Hematopoietic multipotent progenitor cell treated with erythropoietin and hydrocortisone succinate and interleukin-3 and kit ligand, for 15 days (in vitro differentiated cells): Measurements from ENCODE around the gene PMFBP1.
"Not testable (repeated sequence)": the region's sequence is repeated elsewhere in the genome, so short reads cannot be mapped to it uniquely, and the experiment has no call there.

Experiments used
- DNase-seq: peaks from one replicate; pipeline ENCODE4 v3.0.0-alpha.2; 2015; ENCODE audit warnings: low spot score

Gene PMFBP1

DNA sequence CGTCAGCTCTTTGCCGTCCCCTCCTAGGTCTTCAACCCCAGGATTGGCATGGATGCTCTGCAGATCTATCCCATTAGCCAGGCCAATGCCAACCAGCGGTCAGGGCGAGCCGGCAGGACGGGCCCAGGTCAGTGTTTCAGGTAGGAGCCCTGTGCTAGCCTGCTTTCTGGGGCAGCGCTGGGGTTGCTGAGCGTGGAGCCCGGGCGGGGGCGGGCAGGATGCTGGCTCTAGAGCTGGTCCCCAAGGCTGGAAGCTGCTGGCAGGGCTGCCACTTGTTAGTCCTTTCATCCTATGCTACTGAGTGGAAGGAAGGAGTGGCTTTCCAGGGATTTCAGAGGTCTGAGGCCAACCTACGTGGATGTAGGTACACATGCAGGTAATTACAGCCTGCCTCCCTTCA is 66.0 kb downstream of the PMFBP1 start:
- no peak for DNase-seq

DNA sequence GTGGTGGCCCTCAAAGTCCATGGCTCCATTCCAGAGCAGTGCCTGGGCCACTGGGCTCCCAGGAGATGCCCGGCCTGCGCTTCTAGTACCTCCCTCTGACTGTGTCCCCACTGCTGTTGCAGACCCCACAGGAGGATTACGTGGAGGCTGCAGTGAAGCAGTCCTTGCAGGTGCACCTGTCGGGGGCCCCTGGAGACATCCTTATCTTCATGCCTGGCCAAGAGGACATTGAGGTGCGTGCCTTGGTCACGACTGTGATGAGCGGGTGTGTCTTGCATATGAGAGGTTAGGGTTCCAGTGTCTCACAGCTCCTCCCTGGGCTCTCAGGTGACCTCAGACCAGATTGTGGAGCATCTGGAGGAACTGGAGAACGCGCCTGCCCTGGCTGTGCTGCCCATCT is 67.0 kb downstream of the PMFBP1 start:
- DNase-seq, result no peak

DNA sequence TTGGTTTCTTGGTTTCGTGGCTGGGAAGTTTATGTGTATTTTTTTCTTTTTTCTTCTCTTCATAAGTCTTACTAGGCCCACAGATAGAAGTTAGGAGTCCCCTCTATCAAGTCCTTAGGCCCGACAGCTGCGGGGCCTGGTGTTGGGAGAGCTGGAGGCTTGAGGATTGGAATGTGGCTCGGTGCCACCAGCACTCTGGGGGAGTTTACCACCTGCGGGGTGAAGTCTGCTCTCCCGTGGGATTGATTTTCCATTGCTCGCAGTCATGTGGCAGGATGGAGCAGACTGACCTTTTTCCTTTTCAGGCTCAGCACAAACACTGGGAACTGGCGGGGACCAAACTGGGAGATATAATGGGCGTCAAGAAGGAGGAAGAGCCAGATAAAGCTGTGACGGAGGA is 70.8 kb downstream of the PMFBP1 start:
- no peak for DNase-seq

DNA sequence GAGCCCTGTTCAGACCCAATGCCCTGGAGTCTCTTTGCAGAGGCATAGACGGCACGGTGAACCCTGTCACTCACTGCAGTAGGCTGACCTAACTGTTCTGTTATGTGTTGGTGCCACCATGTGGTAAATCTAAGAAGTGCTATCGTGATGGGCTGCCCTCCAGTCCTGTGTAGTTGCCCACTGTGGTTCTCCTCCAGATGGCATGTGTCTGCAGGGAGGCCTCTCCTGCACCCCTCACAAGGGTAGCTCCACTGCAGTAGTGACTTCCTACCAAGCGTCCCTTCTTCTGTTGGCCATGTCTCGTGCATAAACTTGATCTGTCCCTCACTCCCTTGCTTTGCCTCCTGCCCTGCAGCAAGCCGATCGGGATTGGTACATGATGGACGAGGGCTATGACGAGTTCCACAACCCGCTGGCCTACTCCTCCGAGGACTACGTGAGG is 72.6 kb downstream of the PMFBP1 start:
- DNase-seq, result peak; percentile 76

DNA sequence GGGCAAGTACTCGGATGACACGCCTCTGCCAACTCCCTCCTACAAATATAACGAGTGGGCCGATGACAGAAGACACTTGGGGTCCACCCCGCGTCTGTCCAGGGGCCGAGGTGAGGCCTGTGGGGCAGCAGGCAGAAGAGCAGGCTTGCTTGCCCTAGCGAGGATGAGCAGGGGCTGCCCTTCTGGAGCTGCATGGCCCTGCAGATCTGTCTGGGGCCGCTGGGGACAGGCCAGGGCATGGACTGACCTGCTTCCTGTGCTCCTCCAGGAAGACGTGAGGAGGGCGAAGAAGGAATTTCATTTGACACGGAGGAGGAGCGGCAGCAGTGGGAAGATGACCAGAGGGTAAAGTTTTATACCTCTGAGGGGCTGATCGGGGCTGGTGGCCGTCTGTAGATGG is 73.0 kb downstream of the PMFBP1 start:
- DNase-seq, result no peak

DNA sequence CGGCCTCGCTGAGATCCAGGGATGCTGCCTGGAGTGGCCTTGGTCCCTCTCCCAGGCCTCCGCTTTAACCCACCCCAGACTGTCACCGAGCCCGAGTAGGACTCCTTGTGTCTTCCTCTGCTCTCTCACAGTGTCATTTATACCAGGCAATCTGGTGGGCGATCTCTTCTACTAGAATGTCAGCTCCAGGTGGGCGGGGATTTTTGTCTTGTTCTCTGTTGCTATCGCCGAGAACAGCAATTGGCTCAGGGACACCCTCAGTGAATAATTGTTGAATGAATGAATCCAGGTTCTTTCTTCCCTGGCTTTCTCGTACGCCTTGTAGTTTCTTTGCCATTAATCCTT is 77.7 kb downstream of the PMFBP1 start:
- DNase-seq, result peak; percentile 40

DNA sequence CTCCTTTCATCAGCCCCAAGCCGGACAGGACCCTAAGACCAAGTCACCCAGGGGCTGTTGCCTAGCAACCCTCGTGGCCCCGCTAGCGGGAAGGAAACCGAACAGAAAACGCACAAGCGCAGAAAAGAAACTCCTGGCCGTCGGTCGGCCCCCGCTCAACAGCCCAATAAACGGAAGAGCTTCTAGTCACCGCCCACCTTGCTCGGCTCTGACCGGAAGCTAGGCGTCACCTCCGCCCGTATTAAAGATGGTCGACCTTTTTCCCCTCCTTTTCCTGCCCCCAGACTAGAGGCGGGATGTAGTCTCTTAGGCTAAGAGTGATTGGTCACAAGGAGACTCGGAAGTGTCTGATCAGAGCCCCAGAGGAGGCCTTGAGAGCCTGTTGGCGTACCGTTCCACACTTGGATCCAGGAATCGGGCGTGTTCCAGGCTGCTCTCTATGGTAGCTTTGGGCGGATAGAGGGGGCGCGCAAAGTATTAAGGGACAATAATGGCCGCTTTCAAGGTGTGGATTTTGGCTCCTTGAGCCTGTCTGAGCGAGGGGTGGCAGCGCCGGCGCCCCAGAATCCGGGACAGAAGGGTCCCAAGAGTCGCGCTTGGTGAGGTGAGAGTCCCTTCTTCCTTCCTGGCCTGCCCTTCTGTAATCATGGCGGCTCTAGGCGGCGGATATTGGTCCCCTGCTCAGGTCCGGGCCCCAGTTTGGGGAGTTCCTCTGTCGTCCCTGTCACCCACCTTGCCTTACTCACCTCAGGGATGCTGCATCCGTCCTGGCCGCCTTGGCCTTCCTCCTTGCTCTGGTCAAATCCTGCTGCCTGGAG is 78.3 kb downstream of the PMFBP1 start, which contains the start of the genes DHX38 and TXNL4B:
DHX38 (plus strand) TSS at position 400 of the 818 bp plus-strand sequence. CDS start 2,311 bp downstream, outside the sequence.
TXNL4B (minus strand) TSS at position 173 of the 818 bp plus-strand sequence. CDS start 2,871 bp downstream, outside the sequence.
- DNase-seq, result peak; percentile 97

DNA sequence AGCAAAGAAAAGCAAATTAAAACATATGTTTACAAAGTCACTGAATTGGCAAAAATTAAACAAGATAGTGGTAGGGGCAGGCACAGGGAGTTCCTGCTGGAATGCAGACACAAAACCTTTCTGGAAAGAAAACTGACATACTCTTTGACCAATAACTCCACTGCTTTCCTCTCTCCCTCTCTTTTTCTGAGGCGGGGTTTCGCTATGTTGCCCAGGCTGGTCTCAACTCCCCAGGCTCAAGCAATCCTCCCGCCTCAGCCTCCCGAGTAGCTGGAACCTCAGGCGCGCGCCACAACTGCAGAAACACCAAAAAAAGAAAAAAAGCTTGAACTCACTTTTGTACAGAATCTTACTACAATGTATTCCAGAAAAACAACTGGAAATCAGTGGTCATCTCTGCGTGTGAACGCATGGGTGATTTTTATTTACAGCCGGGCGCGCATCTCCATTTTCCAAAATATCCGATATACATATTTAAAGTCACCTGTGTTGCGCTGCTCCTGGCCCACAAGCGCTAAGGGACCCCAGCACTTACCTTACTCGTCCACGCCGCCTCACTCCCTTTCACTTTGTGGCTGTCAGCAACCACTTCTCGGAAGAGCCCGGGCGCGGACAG is 79.0 kb downstream of the PMFBP1 start:
- DNase-seq, result no peak

DNA sequence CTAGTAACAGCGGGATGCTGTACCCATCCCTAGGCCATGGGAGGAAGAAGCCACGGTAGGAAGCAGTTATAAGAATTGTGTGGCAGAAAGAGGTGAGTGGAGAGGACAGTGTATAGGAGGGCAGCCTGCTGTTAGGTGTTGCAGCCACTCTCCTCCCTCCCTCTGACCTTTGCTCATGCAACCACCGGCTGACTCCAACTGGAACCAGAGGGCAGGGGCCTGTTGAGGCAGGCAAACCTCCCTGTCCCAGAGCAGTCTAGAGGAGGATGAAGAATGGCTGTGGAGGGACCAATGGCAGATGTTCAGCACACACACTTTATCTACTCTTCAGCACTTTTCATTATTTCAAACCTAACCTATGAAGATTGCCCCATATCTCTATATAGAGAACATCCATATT is 80.7 kb downstream of the PMFBP1 start:
- no peak for DNase-seq

DNA sequence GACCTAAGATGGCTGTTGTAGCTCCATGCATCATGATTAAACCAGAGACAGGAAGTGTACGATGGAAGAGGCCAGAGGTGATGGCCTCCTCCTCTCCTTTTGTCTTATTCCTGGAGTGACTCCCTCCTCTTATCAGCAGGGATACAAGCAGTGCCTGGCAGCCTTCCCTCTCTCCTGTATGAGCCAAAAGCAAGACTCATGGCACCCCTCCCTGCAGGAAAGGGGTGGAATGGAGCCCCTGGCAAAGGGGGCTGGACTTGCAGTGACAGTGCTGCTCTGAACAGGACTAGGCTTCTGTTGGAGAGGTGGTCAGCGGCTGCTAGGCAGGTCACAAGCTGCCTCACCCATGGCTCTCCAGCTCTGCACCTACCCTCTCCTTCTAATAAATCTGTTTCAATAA is 87.0 kb downstream of the PMFBP1 start:
- no peak for DNase-seq

DNA sequence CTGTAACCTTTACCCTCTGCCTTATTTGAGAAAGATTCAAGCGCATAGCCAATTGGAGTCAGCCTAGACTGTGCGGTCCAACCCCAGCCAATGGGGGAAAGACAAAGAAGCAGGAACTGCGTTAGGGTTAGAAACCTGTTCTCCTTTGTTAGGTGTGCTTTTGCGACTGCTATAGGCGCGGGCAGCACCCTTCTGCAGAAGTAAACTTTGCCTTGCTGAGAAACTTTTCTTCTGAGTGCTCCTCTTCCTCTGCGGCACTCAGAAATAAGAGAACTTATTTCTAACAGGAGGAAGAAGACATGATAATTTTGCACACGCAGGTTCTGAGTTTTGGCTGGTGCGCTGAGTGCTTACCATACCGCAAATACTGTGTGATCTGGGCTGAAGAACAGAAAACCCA is 87.5 kb downstream of the PMFBP1 start:
- DNase-seq, result no peak

DNA sequence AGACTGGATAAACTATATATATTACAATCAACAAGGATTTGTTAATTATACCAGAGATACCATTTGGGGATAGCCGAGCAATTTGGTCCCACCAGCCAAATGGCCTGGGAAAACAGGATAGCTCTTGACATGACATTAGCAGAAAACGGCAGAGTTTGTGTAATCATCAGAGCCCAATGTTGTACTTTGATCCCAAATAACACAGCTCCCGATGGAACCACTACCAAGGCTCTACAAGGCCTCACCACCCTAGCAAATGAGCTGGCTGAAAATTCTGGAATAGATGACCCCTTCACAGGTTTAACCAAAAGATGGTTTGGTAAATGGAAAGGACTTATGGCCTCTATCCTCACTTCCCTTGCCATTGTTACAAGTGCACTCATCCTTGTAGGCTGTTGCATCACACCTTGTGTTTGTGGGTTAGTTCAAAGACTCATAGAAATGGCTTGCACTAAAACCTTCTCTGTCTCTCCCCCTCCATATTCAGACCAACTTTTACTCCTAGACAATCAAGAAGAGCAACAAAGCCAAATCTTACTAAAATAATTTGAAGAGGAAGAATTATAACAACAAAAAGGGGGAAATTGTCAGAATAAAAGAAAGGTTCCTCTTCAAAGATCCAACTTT is 88.1 kb downstream of the PMFBP1 start:
- no peak for DNase-seq

DNA sequence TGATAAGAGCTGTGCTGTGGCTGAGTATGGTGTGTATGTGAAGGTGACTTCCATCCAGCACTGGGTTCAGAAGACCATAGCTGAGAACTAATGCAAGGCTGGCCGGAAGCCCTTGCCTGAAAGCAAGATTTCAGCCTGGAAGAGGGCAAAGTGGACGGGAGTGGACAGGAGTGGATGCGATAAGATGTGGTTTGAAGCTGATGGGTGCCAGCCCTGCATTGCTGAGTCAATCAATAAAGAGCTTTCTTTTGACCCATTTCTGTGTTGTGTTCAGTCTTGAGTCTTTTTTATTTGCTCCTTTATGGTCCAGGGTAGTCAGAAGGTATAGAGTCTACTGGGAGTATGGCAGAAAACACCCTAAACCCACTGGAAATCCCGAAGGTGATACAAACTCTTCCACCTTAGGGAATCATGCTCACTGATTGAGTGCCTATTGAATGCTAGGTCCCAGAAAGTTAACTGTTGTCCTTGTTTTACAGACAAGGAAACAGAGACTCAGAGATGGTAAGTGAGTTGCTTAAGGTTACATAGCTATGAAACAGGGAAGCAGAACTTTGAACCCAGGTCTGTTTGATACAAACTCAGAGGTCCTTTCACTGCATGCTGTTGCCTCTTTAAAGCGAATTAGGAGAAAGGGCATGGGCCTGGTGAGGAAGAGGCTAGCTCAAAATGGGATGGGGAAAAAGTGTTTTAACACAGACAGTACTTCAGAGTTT is 94.8 kb downstream of the PMFBP1 start:
- not testable (repeated sequence) for DNase-seq

DNA sequence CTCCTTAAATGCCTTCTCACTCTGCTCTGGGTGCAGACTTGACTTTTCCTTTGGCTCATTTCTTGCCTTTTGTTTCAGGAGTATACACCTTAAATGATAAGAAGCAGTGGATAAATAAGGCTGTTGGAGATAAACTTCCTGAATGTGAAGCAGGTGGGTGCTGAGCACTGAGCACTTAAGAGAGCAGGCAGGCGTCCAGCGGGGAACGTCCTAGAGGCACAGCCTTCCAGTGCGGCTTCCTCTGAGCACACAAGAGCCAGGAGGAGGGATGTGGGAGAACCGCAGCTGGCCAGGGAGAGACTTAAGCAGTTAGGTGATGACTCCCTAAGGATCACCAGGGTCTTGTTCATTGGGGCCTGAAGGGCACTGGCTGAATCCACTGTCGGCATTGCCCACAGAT is 96.9 kb downstream of the PMFBP1 start:
- not testable (repeated sequence) for DNase-seq

DNA sequence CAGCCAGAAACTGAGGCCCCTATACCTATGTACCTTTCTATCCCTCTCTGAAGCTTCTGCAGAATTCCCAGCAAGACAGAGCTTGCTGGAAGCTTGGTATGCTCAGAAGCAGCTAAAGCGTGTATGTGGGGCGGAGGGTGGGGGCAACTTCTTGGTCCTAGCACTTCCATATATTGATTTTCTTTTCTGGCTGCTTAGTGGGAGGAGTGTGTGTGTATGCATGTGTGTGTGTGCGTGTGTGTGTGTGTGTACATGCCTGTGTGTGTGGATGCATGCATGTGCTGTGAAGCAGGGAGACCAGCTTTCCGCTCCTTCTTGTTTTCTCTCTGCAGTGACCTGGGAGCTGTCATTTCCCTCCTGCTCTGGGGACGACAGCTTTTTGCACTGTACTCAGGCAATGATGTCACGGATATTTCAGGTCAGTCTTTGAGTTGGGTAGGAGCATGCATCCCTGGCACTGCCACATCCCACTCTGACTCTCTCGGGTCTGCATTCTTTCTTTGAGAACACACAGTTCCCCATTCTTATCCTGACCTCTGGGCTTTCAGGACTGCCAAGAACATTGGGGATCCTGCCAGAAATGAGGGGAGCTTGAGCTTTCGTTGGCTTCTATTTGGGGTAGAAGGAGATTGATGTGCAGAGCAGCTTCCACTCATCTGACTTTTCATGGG is 98.3 kb downstream of the PMFBP1 start:
- DNase-seq, result no peak

DNA sequence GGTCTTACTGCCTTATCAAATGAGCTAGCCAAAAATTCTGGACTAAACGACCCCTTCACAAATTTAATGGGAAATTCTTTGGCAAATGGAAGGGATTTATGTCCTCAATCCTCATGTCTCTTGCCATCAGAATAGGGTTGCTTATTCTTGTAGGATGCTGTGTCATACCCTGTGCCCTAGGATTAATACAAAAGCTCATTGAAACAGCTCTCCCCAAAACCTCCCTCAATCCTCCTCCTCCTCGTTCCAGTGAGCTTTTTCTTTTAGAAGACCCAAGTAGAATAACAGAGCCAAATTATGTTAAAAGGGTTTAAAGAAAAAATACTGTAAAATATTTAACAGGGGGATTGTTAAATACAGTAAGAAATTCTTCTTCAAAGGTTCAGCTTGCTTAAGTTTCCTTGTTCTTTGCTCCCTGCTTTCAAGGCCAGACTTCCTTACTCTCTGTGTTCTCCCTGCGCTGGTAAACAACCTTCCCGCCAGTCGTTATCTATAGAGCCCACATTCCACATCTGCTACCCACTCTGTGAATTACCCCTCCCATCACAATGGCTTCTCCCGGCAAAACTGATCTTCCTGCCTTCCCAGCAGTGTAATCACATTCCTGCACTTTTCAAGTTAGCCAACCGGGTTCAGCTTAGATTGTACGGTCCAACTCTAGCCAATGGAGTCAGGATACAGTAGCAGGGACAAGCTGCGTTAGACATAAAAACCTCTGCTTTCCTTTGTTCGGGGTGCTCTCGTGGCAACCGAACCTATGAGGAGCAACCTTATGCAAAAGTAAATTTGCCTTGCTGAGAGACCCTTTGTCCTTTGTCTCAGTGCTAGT is 99.2 kb downstream of the PMFBP1 start:
- no peak for DNase-seq
